Skeletal muscle satellite cell (primary cell): ENCODE results near the gene TMEM202.
"Not testable (repeated sequence)": the region's sequence is repeated elsewhere in the genome, so short reads cannot be mapped to it uniquely, and the experiment has no call there.

ENCODE experiments used
- H3K27me3 ChIP-seq: 2 replicates; pipeline ENCODE4 v1.7.0; 2013; ENCODE audit warnings: low read length; ENCODE audit not compliant: control insufficient read depth, insufficient read depth
- H3K36me3 ChIP-seq: 2 replicates; pipeline ENCODE4 v1.7.0; 2013; ENCODE audit warnings: mild to moderate bottlenecking, control low read depth, low read length; ENCODE audit not compliant: insufficient read depth
- H3K4me1 ChIP-seq: 2 replicates; pipeline ENCODE4 v1.7.0; 2013; ENCODE audit warnings: low read length; ENCODE audit not compliant: control insufficient read depth, insufficient read depth
- H3K4me2 ChIP-seq: 2 replicates; pipeline ENCODE4 v1.7.0; 2013; ENCODE audit warnings: mild to moderate bottlenecking, low read length
- H3K4me3 ChIP-seq: 2 replicates; pipeline ENCODE4 v1.7.0; 2013; ENCODE audit warnings: low read length
- H3K9ac ChIP-seq: 2 replicates; pipeline ENCODE4 v1.7.0; 2013; ENCODE audit warnings: mild to moderate bottlenecking, low read depth, low read length, moderate library complexity
- H3K9me3 ChIP-seq: replicated peaks from 2 replicates; pipeline ENCODE4 v1.7.0; 2013; ENCODE audit warnings: mild to moderate bottlenecking, control low read depth, low read length

The TMEM202 gene

DNA sequence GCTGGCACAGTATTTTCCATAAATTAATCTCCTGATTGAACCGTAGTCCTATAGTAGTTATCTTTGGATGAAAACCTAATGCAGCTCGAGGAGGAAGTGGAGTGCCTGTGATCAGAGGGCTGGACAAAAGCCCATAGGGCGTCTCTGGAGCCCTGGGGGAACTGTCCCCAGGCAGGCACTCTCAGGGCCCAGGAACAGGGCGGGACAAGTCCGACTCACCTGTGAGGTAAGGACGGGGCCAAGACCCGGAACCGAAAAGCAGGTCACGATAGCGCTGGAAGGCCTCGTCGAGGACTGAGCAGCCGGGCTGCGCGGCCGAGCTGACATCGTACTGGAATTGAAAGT lies 22.6 kb upstream of the TMEM202 start:
- peaks cover 12% of the 10 kb centered on the region for H3K4me1 ChIP-seq
- H3K9me3 ChIP-seq: no peaks in the 10 kb centered on the region
- no peaks in the 10 kb centered on the region for H3K36me3 ChIP-seq
- peak overlapping the region; percentile 92 for H3K9ac ChIP-seq
- H3K4me3 ChIP-seq: peak overlapping the region; percentile 90
- H3K27me3 ChIP-seq: peaks cover 8% of the 10 kb centered on the region
- H3K4me2 ChIP-seq: peak overlapping the region; percentile 87

DNA sequence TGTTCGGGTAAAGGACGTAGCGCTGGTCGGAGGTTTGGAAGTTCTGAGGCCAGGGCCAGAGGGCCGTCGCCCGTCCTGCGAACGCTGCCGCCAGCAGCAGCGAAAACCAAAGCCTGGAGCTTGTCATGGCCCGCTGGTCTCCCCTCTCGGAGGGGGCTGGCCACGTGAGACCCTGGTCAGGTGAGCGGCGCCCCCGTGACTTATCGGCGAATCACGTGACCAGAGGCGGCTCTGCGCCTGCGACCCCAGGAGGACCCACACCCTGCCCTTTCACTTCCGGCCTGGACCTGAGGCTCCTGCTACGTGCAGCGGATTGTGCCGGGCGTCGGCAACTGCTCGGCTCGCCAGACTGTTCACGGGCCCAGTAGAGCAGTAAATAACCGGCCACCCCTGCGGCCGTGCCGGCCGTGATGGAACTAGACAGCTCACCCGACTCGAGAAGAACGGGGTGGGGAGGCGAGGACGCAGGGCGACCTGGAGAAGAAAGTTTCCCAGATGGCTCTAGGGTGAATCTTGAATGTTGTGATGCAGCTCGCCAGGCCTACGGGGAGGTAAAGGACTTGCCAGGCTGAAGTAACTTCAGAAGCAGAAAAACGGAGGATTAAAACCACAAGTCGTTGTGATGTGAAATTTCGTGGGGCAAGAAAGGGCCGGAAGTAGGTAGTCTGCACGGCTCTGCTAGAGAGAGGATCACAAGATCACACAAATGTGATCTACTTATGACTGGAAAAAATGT lies 22.1 kb upstream of the TMEM202 start, which contains the start of gene HEXA:
TSS of gene HEXA (minus strand) at position 169 of the 736 bp plus-strand sequence. CDS start at position 127, 42 bp downstream.
- H3K36me3 ChIP-seq: no peaks in the 10 kb centered on the region

DNA sequence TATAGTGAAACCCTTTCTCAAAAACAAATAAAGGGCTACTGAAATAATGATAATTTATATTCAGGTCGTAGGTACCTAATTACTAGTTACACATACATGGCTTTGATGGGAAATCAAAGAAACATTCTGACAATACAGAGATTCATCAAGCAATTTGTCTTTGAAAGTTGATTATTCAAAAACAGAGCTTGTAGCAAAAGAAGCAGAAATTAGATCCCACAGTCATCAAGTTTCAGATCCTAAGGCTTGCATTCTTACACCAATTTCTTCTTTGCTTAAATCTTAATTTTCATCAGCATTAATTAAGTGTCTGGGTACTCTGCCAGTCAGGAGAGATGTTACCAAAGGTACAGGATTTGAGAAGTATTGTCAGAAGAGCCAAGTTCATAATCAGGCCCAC lies 20.8 kb upstream of the TMEM202 start:
- H3K4me3 ChIP-seq: no peak overlapping the region

More for the DNA sequence above, 22.1 kb upstream of the TMEM202 start, which contains the start of gene HEXA:
- Histone ChIP-seq H3K27me3 (peaks cover 13% of the 10 kb centered on the region), H3K4me3 (peak within 1 kb of the TSS; percentile 90), H3K9me3 (no peaks in the 10 kb centered on the region), H3K4me2 (peak within 1 kb of the TSS; percentile 87), H3K4me1 (peaks cover 12% of the 10 kb centered on the region), H3K9ac (peak within 1 kb of the TSS; percentile 92)

DNA sequence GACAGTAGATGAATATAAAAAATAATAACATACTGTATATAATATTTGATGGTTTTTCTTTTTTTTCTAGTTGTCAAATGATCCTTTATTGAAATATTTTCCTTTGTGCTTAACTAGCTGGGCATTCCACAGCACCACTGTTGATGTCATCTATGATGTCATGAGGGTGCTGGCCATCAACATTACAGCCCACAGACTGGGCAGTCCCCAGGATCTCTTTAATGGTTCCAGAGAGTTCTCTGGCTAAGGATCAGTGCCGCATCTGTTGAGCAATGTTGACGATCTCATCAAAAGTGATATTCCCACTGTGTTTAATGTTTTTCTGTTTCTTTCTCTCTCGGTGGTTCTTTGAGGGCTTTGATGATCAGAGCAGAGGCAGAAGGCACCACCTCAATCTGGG lies 19.0 kb upstream of the TMEM202 start:
- Histone ChIP-seq H3K27me3 (peaks cover 28% of the 10 kb centered on the region), H3K4me1 (peaks cover 12% of the 10 kb centered on the region)
- H3K4me2 ChIP-seq, H3K9ac ChIP-seq, H3K4me3 ChIP-seq, H3K9me3 ChIP-seq, H3K36me3 ChIP-seq: not testable (repeated sequence)

More for the DNA sequence above, 20.8 kb upstream of the TMEM202 start:
- no peak overlapping the region for H3K4me2 ChIP-seq
- H3K27me3 ChIP-seq: peaks cover 16% of the 10 kb centered on the region
- no peak overlapping the region for H3K9ac ChIP-seq
- H3K36me3 ChIP-seq: no peaks in the 10 kb centered on the region
- peaks cover 12% of the 10 kb centered on the region for H3K4me1 ChIP-seq
- no peaks in the 10 kb centered on the region for H3K9me3 ChIP-seq

DNA sequence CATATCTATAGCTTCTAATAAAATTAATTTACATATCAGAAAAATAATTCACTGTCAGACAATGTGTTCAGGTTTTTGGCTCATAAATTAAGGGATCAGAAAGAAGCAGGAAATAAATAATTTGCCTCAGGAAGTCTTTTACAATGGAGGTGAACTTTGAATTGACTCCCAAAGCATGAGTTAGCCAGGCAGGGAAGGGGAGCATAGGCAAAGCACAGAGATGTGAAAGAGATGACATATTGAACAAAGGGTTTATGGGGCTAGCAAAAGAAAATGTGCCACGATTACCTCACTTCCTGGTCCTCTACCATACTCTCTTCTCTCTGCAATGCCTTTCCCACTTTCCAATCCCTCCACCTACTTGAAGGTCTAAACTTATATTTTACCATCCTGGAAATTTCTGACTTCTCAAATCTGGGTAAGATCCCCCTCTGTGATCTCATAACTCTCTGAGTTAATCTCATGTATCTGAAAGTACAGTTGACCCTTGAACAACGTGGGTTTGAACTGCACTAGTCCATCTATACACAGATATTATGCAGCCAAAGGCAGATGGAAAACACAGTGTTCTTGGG lies 18.2 kb upstream of the TMEM202 start:
- Histone ChIP-seq H3K36me3 (no peaks in the 10 kb centered on the region), H3K27me3 (peaks cover 35% of the 10 kb centered on the region), H3K9me3 (no peaks in the 10 kb centered on the region), H3K4me2 (no peak overlapping the region), H3K9ac (no peak overlapping the region), H3K4me1 (peaks cover 10% of the 10 kb centered on the region), H3K4me3 (no peak overlapping the region)

DNA sequence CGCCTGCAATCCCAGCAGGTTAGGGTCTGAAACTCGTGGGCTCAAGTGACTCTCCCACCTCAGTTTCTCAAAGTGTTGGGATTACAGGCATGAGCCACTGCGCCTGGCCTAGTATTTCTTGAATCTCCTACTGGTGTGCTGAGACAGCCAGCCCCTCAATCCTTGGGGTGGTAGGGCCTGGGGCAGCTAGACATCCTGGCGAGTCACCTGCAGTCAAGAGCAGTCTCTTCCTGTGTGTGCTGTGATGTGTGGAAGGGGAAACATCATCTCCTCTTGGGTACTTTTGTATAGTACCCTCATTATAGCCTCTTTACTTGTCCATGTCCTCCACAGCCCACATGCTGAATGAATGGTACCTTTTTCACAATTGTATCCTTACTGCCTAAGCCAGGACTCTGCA lies 17.4 kb upstream of the TMEM202 start:
- no peak overlapping the region for H3K4me2 ChIP-seq
- peaks cover 43% of the 10 kb centered on the region for H3K27me3 ChIP-seq
- H3K9ac ChIP-seq: no peak overlapping the region
- no peaks in the 10 kb centered on the region for H3K9me3 ChIP-seq
- no peaks in the 10 kb centered on the region for H3K36me3 ChIP-seq
- peaks cover 6% of the 10 kb centered on the region for H3K4me1 ChIP-seq
- H3K4me3 ChIP-seq: no peak overlapping the region

DNA sequence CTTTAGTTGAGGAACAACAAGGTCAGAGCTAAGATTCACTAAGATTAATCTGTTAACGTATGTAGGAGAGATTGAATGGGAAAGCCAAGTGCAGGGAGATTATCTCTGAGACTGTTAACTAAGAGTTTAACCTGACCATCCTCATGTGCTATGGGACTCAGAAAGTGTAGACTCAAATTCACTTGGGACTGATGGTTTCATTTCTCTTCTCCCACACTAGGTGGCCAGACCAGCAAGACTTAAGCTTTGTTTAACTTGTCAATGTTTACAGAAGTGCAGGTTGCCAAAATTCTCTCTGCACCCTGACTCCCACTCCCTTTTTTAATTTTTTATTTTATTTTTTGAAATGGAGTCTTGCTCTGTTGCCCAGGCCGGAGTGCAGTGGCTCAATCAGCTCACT lies 16.0 kb upstream of the TMEM202 start:
- Histone ChIP-seq H3K9ac (no peak overlapping the region), H3K9me3 (no peaks in the 10 kb centered on the region), H3K4me3 (no peak overlapping the region), H3K36me3 (no peaks in the 10 kb centered on the region), H3K27me3 (peaks cover 43% of the 10 kb centered on the region), H3K4me2 (no peak overlapping the region), H3K4me1 (no peaks in the 10 kb centered on the region)

DNA sequence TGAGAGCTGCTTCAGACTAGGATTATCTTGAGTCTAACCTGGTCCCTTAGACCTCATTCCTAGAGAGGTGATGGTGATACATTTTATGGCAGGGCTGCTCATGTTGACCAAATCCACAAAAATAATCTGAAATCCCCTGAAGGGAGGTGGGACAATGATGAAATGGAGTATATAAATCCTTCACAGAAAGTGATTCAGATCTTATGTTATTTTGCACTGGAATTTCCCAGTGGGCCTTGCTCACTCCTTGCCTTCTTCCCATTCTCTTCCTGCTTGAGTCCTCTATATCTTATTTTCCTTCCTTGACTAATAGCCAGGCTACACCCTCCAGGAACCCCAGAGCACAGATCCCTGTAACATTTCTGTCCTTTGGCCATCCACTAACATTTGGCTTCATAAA lies 10.4 kb upstream of the TMEM202 start:
- no peak overlapping the region for H3K4me2 ChIP-seq
- no peaks in the 10 kb centered on the region for H3K9me3 ChIP-seq
- no peaks in the 10 kb centered on the region for H3K4me1 ChIP-seq
- H3K36me3 ChIP-seq: no peaks in the 10 kb centered on the region
- no peak overlapping the region for H3K9ac ChIP-seq
- peaks cover 37% of the 10 kb centered on the region for H3K27me3 ChIP-seq
- no peak overlapping the region for H3K4me3 ChIP-seq

DNA sequence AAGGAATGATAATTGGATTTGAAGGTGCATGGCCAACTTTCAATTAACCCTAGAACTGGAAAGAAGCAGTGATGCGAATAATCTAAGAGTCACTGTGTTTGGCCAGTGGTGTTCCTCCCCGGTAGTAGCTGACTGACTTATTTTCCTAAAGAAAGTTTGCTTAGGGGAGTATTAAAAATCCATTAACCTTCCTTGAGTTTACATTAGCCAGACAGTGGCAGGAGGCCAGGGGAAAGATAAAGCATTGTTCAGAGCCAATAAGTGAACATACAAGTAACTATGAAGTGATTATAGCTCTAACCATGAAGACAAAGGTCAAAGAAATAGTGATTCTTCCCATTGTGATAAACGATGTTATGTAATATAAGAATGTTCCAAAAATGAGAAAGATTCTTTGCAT lies 8.9 kb upstream of the TMEM202 start:
- no peak overlapping the region for H3K4me3 ChIP-seq
- no peaks in the 10 kb centered on the region for H3K36me3 ChIP-seq
- H3K9me3 ChIP-seq: no peaks in the 10 kb centered on the region
- peaks cover 30% of the 10 kb centered on the region for H3K27me3 ChIP-seq
- H3K4me2 ChIP-seq: no peak overlapping the region
- no peak overlapping the region for H3K9ac ChIP-seq
- H3K4me1 ChIP-seq: no peaks in the 10 kb centered on the region

DNA sequence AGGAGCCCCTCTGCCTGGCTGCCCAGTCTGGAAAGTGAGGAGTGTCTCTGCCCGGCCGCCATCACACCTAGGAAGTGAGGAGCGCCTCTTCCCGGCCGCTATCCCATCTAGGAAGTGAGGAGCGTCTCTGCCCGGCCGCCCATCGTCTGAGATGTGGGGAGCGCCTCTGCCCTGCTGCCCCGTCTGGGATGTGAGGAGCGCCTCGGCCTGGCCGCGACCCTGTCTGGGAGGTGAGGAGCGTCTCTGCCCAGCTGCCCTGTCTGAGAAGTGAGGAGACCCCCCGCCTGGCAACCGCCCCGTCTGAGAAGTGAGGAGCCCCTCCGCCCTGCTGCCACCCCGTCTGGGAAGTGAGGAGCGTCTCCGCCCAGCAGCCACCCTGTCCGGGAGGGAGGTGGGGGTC lies 1.8 kb upstream of the TMEM202 start:
- not testable (repeated sequence) for H3K4me2 ChIP-seq, H3K4me3 ChIP-seq, H3K9ac ChIP-seq, H3K9me3 ChIP-seq, H3K36me3 ChIP-seq, H3K4me1 ChIP-seq
- H3K27me3 ChIP-seq: peaks cover 43% of the 10 kb centered on the region

DNA sequence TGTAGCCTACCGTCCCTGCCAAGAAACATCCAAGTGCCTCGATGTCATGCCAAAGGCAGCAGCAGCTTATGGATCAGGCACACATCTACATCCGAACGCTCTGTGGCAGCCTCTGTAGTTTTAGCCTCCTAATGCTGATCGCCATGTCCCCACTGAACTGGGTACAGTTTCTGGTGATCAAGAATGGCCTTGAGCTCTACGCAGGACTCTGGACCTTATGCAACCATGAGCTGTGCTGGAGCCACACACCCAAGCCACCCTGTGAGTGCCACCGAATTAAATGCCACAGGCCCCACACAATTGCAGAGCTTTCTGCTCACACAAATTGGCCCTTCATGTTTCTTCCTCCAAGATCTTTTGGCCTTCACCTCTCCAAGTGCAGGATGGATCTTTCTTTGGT lies 543 bp downstream of the TMEM202 start:
- no peak overlapping the region for H3K4me2 ChIP-seq
- peaks cover 56% of the 10 kb centered on the region for H3K27me3 ChIP-seq
- H3K36me3 ChIP-seq: no peaks in the 10 kb centered on the region
- no peak overlapping the region for H3K9ac ChIP-seq
- H3K9me3 ChIP-seq: no peaks in the 10 kb centered on the region
- no peaks in the 10 kb centered on the region for H3K4me1 ChIP-seq
- no peak overlapping the region for H3K4me3 ChIP-seq

DNA sequence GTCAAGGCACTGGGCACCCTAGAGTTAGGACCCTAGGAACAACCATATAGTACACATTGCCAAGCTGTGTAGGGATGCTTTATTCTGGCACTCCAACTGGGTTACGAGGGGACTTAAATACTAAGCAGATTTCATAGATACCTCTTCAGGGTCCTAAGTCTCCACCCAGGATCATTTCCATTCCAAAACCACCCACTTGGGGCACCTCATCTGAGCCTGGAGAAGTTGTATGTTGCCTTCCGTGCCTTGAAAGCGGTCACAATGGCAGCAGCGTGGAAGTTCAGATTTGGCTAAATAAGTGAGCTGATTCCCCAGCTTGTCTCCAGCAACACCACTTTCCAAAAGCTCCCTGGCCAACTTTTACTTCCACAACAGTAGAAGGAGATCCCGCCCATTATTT lies 4.6 kb downstream of the TMEM202 start:
- no peak overlapping the region for H3K4me2 ChIP-seq
- no peak overlapping the region for H3K9ac ChIP-seq

More for the DNA sequence above, 4.6 kb downstream of the TMEM202 start:
- Histone ChIP-seq H3K4me3 (no peak overlapping the region), H3K27me3 (peaks cover 80% of the 10 kb centered on the region), H3K4me1 (no peaks in the 10 kb centered on the region), H3K36me3 (no peaks in the 10 kb centered on the region), H3K9me3 (no peaks in the 10 kb centered on the region)
